NCI-H187 treated with DMSO at 0.1 percent for 48 hours (cell line): ENCODE data around the gene CAMK2B.

ENCODE experiments used
- DNase-seq: peaks from one replicate; lab custom pipeline; 2025; lab: John Stamatoyannopoulos, UW

Gene CAMK2B

GRCh38 chr7:44329888-44330287 lies 4.5 kb upstream of the CAMK2B start:
- DNase-seq, result no peak

DNA sequence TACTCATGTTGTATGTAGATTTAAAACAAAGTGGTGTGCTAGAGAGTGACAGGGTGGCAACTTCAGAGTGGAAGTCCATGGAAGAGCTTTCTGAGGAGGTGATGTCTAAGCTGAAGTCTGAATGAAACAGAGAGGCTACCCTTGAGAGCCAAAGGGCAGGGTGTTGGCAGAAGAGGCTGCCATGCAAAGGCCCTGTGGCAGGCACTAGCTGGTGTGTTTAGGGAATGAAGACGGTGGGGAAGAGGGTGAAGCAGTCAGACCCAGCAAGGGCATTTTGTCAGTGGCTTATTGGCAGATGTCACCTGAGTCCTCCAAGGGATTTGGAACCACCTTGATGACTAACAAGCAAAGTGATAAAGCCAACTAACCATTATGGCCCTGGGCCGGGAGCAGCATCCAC lies 3.7 kb upstream of the CAMK2B start:
- DNase-seq, result no peak

- DNase-seq, result no peak
These were observed 2.6 kb upstream of the CAMK2B start for GRCh38 chr7:44327981-44328380.

DNA sequence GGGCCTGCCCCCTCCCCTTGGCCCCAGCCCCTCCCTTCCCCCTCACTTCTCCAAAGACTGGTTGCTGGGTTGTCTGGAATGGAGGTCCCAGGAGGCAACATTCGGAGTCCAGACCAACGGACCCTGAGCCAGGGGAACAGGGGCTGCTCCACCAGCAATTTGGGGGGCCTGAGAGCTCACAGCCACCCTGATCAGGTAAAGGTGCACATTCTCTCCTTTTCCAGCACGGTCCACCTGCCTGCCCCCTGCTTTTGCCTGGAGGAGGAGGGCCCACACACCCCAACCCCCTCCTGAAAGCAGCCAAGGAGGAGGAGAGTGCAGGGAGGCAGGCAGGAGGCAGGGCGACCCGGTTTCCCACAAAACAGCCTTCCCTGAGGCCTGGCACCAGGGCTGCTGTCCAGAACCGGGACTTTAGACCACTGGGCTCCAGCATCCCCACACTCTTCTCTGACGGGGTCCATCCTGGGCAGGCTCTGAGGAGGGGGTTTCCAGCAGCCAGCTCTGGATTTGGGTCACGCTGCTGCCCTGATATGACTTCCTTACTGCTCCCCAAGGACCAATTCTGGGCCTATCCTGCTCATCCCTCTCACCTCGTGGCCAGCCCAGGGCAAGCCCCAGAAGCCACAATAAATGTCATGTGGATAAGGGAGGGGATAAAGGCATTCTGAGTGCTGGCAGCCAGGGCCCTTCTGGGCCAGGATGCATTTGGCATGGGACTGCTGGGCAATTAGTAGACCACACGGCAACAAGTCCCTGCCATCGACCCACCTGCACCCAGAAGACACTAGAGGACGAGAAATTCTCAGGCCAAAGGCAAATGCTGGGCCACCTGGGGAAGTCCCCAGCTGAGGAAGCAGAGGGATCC lies 1.1 kb upstream of the CAMK2B start:
- DNase-seq, result no peak

DNA sequence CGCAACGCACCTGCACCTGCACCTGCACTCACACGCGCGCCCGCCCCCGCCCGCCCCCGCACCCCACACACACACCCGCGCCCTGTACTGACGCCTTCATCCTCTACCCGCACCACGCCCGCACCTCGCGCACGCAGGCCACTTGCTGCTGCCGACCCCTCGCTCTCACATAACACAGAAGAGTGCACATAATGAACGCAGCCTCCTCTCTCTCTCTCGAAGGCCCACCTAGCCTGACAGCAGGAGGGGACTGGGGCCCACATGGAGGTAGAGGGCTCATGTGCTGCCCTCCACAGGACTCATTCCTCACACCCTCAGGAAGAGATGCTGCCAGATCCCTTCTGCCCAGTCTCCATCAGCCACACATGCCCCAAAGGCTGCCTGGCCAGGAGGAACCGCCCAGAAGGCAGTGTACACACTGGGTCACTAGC lies 432 bp upstream of the CAMK2B start:
- DNase-seq, result no peak

- no peak for DNase-seq
These were observed 753 bp downstream of the CAMK2B start for GRCh38 chr7:44324481-44325200.

DNA sequence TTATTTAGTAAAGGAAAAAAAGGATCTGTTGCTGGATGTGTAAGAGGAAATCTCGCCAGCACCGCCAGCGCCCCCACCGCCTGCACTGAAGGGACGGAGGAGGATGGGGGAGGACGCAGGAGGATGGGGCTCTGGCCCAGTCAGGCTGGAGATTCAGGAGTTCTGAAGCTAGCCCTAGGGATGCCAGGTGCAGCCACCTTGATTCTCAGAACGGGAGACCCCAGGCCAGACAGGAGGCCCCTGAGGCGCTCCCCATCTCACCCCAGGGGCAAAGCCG lies 1.3 kb downstream of the CAMK2B start:
- no peak for DNase-seq

- no peak for DNase-seq
These were observed 1.8 kb downstream of the CAMK2B start for GRCh38 chr7:44323381-44324203.

DNA sequence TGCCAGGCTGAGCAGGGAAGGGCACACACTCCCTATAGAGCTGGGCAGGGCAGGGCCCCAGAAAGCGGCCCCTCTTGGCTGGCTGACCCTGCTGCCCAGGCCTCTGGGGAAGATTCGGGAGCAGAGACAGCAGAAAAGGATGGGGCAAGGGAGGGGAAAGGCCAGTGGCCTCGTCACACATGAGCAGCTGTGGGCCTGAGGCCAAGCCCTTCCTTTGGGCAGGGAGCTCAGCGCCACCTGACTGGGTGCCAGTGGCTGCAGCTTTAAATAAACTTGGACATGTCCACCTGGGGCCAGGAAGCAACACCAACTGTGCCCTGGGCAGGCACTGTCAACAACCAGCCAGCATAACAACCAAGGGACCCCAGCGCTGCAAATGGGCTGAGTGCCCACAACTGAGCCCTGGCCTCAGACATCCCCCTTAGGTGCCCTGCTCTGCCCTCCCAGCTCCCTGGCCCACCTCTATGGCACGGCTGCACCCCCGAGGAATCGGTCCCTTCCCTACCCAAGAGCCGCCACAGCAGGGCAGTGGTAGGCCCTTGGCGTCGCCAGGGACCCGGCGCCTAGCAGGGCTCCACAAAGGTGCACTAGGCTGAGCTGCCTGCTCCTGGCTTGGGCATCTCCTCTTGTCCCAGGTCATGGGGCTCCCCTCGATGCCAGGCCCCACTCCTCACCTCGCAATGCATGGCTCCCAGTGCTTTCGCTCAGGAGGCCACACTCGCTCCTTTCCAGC lies 2.6 kb downstream of the CAMK2B start:
- no peak for DNase-seq

- no peak for DNase-seq
These were observed 3.6 kb downstream of the CAMK2B start for GRCh38 chr7:44321796-44322195.

GRCh38 chr7:44320794-44321371 lies 4.5 kb downstream of the CAMK2B start:
- no peak for DNase-seq

DNA sequence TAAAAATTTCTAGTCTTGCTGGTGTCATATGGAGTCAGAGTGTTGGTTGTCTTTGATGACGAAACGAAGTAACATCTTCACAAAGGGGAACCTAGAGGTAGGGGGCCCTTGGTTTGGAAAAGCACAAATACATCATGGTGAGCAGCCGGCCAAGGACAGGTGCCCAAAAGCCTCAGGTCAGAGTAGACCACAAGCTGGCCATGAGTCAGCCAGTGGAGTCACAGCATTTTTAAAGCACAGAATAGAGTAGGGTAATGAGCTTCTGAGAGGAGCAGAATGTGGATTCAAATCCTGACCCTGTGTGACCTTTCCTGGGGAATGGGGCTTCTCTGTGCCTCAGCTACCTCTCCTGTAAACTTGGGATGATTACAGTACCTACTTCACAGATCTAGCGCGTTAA lies 5.3 kb downstream of the CAMK2B start:
- no peak for DNase-seq

- no peak for DNase-seq
These were observed 7.1 kb downstream of the CAMK2B start for GRCh38 chr7:44318332-44318731.

- DNase-seq, result no peak
These were observed 10.0 kb downstream of the CAMK2B start for GRCh38 chr7:44315301-44315903.

- DNase-seq, result no peak
These were observed 11.8 kb downstream of the CAMK2B start for GRCh38 chr7:44313621-44314031.

GRCh38 chr7:44313016-44313415 lies 12.4 kb downstream of the CAMK2B start:
- DNase-seq, result no peak

- DNase-seq, result no peak
These were observed 13.6 kb downstream of the CAMK2B start for GRCh38 chr7:44311561-44312495.

- DNase-seq, result no peak
These were observed 15.1 kb downstream of the CAMK2B start for GRCh38 chr7:44310221-44310848.

GRCh38 chr7:44309271-44310091 lies 15.9 kb downstream of the CAMK2B start:
- no peak for DNase-seq
